GM21526 (cell line): Measurements from ENCODE around the gene WDR64.
A peak's percentile ranks its signal among the peaks of the same experiment; 100 is the strongest.

ENCODE experiments used
- ATAC-seq: cut with Tn5 transposase; IDR thresholded peaks from one replicate; pipeline ENCODE4 v1.9.1; 2021; ENCODE audit warnings: moderate library complexity; ENCODE audit not compliant: unreplicated experiment, low FRiP score

The WDR64 gene

DNA sequence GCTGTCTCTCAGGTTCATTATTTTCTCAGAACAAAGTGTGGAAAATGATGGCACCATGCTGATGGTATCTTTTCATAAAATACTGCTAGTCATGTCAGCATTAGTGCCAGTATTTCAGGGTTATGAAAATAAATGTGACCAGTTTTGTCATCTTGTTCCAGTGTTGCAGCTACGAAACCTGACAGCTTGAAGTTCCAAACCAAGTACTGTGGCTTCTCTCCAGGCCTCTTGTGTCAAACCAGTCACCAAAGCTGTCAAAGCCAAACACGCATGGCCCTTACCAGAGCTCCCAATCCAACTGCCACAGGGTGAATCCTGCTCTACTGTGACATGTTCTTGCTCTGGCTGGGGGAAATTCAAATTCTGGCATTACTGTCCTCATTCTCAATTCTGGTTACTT lies 175.2 kb downstream of the WDR64 start:
- ATAC-seq = no peak

DNA sequence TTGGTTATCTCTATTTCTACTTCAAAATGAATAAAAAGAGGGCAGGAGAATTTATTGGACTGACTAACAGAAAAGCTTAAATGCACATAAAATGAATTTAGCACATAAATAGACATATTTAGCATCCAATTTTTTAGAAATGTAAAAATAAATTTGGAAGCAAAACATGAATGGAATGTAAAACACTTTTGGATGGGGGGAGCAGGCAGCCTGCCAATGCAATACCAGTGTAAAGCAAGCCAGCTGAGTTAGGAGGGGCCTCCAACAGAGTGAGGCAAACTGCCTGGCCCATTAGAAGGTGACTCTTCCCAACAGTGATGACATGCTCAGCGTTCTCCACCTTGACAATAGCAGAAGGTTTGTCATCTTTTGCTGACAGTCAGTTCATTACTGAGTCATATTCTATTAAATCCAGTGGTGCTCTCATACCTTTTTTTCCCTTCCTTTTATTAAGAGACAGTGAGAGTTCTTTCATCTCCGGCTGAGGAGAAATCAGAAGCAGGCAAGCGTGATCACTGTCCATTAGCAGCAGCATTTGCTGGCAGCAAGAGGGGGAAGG lies 176.5 kb downstream of the WDR64 start:
- no peak for ATAC-seq

DNA sequence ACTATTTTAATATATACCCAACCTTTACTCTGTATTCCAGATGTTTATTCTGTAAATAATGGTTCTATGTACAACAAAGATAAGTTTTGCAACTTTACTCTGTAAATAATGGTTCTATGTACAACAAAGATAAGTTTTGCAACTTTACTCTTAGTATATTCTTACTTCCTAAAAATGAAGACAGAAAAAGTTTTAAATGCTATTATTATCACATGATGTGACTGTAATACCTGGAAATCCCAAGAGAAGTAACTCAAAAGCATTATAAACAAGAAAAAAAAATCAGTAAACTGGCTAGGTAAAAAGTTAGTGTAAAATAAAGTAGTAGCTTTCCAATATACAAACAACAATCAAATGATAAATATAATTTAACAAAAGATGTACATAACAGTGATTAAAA lies 177.4 kb downstream of the WDR64 start:
- ATAC-seq = no peak

DNA sequence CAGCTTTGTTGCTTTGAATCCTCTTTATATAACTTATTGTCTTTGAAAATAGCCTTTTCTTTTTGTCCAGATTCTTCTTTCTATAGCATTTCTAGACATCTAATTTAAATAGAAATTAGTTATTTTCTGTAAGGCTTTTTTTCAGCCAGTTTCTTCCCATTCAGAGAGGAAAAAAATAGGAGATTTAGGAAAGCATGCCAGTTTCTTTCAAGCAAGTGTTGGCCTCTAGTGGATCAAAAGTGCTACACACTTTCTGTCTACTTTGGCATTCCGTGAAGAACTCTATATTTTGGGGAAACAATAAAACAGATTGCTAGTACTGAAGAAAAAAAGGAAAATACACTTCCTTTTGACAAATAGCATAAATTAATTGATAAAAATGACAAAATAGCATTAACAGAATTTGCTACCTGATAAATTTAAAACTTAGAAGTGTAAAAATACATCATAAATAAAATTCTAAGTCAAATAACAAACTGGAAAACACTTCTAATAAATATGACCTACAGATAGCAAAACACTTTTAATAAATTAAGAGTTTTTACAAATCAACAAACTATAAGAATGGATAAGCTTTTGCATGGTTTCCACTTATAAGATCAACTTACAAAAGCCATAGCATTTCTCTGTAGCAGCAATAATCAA lies 182.8 kb downstream of the WDR64 start:
- ATAC-seq = no peak

DNA sequence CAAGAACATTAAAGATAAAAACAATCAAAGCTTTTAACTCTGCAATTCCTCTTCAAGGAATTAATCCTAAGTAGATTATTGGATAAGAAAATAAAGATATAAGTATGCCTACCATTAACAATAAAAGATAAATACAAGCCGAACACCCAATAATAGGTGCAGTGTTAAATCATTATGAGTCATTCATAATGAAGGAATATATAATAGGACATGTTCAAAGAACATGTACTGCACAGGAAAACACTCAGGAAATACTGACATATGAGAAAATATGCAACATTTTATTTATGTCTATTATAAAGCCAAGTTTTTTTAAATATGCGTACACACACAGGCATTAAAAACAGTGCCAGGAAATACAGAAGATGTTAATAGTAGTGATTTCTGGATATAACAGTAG lies 184.9 kb downstream of the WDR64 start:
- ATAC-seq = no peak

DNA sequence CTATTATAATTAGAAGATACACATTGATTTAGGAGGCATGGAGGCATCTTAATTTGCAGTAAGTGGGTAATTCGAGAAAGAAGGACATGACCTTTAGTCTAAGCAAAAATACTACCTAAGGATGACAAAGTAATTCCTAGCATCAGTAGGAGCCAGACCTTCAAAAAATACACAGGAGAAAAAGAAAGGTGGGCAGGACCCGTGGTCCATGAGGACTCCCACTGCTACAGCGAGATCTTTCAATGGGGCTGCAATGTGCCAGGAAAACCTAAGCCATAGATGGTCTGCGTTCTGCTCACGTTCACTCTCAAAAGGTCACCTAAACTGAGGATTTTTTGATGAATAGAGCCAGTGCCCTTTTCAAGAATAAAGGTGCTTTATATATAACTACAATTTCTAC lies 185.3 kb downstream of the WDR64 start:
- no peak for ATAC-seq

DNA sequence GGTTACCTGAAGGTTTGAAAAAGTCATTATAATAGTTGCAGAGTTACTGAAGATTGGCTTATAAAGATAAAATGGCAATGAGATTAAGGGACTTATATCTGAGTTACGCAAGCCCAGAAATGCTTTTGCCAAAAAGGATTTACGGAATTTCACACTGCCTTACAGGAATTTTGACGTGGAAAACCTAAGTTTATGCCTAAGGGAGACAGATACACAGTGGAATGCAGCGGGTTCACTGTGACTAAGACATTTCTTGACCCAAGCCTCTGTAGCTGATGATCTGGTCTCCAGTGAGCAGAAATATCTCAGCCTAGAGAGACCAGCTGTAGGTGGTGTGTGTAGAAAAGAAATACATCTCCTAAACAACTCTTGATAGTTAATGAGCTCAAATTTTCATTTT lies 185.8 kb downstream of the WDR64 start:
- no peak for ATAC-seq

DNA sequence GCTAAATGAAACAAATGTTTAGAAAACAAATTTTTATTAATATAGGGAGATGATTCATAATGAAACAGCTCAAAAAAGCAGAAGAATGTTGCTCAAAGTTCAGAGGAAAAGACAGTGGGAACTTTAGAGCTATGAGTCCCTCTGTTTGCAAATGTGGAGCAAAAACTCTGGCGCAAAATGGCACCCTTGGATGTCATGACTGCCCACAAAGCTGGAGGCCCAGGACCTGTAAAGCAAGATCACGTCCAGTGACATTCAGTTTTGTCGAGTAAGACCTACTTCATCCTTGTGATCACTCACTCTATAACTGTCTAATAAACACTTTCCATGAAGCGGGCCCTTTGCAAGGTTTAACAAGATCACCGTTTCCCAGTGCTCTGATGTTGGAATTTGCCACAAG lies 186.8 kb downstream of the WDR64 start:
- ATAC-seq = no peak

DNA sequence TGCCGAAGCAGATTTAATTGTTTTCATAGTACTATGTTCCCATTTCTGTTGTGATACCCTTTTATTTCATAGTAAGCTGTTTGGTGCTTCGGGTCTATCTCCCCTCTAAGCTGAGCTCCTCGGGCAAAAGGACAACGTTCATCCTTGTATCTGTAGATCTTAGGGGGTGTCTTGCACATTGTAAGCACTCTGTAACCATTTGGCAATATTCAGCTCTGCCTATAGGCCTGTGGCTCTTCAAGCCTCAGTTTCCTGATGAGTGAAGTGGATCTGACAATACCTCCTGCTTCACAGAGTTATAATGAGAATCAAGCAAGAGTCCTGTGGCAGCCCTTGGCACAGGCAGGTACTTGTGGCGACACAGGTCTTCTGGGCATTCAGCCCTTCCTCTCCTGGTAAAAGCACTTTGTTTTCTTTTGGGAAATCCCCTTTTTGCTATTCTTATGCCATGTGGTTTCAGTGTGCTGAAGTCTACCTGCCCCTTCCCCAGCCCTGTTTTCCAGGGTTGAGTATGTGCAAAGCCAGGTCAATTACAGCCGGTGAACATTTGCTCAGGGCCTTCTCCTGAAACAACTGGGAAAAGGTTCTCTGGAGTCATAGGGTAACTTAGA lies 187.4 kb downstream of the WDR64 start:
- no peak for ATAC-seq

DNA sequence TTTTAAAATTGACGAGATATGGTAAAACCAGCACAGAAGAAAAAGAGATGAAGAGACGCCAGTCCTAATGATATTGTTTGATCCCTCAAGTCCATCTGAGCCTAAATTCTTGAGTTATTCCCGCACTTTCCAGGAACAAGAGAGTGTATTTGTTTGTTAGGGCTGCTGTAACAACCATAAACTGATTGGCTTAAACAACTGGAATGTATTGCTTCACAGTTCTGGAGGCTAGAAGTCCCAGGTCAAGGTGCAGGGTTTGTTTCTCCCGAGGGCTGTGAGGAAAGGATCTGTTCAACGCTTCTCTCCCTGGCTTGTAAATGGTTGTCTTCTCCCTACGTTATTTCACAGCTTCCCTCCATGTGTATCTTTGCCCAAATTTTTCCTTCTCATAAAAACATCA lies 188.1 kb downstream of the WDR64 start:
- ATAC-seq = no peak

DNA sequence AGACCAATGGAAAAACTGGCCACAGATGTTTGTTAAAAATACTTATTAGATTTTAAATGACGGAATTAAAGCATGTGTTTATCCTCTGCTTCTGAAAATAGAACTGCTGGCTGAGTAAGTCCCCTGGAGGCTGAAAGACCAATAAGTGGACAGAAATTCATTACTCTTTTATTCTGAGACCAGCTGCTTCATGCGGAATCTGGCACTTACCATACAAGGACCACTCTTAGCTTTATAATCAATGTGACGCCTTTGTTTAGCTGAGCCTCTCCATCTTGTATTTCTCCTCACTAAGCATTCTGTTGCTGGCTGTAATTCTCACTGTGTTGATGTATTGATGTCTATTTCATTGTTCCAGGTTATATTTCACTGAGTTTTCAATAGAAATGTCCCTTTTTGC lies 189.6 kb downstream of the WDR64 start:
- no peak for ATAC-seq

DNA sequence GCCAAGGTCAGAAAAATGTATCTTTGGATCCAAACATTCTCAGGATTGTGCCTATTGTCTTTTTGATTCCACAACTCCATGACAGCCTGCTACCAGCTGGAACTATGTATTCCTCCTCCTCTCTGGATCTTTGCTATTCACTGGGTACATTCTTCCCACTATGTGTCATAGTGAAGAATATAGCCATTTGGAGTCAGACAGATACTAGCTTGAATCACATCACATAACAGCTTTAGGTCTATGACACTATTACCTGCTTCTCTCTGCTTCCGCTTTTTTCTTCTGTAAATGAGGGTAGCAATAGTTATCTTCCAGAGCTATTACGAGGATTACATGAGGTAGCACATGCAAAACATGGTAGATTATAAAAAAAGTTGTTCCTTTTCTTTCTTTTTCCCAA lies 190.5 kb downstream of the WDR64 start:
- ATAC-seq = no peak

DNA sequence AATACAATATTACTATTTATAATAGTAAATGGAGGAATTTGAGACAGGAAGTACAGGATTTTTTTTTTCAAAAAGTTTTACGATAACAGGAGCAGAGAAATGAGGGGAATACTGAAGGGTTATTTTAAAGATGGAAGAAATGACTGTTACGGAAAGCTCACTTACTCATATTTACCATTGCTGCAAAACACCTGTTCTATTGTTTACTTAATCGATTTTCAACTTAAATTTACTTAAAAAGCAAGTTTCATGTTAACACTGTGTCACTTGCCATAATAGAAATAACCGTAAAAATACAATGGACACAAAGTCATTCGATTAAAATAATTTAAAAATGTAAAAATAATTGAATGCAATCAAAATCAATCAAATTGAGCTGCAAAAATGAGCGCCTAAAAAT lies 192.5 kb downstream of the WDR64 start:
- ATAC-seq = no peak

DNA sequence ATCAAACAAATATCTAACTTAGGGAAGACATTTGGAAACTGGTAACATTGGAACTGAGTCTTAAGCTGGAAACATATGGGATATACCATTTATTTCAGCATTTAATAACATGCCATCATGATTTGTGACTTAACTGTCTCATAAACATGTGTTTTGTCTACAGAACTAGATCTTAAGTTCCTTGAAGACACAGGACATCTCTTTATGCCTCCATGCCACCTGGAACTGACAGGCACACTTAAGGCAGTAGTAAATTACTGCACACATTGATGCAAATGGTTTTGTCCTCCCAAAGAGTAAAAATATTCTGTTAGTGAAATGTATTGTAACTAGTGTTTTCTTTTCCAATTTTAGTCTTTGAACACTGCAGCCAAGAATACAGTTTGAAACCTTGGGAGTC lies 194.3 kb downstream of the WDR64 start:
- ATAC-seq = no peak

DNA sequence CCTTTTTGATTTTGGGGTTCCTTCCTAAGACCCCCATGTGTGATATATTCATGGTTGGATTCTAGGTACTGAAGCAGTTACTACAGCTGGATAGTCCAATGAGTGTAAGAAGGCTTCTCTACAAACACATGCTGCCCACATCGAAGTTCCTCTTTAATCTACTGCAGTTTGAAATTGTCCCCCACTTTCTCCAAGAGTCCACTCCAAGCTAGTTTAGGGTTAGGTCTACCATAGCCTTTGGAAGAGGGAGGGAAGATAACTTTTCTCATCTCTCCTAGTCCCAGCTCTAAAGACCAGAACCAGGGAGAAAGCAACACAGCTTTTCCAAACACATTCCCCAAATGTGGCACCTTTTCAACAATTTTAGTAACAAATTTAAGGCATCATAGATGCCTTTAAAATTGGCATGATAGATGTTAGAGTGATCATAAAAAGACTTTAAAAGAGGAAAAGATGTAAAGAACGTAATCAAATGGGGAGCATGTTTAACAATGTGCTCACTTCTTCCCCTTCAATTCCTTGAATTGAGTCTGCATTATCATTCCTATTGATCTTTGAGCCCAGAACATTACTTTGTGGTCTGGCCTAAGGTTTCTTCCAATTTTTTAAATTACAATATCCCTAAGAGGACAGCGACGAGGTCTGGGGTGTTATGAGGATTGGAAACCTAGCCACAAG lies 194.9 kb downstream of the WDR64 start:
- no peak for ATAC-seq

DNA sequence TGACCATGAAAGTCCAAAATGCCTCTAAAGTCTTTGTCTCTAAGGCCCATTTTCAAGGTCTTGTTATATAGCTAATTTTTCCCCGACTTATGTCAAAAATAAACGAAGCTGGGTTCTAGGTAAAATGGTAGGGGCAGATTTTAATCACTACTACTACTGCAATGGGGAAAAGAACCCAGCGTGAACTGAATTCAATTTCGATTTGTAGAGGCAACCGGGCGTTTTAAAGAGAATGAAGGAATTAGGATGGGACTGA lies 195.4 kb downstream of the WDR64 start:
- ATAC-seq = no peak

DNA sequence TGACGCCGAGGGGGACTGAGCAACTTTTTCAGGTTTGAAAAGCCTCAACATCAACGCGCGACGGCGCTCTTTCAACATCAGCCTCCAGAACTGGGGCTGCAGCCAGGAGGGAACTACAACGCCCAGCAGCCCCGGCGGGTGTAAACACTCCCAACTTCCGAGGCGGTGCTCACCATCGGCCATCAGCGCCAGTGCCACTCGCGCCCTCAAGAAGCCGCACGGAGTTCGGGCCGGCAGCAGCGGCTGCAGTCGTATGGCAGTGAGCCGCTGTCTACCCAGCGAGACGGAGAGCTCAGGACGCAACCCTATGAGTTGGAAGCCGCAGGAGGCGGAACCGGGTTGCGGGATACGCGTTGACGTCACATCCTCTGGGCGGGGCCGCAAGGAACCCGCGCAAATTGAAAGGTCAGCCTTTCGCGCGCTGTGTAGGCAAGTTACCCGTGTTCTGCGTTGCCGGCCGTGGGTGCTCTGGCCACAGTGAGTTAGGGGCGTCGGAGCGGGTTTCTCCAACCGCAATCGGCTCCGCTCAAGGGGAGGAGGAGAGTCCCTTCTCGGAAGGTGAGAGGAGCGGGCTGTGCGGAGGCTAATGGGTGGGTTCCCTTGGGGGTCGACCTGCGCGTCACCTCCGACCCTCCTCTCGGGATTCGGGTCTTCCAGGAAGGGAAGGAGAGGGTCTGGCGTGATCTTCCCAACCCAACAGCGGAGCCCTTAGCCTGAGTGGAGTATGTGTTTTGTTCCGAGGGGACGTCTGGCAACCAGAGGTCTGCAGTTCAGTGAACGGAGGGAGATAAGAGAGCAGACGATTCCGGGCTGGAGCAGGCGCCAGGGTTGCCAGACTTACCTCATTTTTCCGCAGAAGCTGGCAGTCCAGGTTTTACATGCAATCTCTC lies 196.0 kb downstream of the WDR64 start, which contains the start of gene EXO1:
Gene EXO1, plus strand, starts transcription at position 409 of the 890 bp plus-strand sequence. CDS start 2,222 bp downstream, outside the sequence.
- ATAC-seq = peak; percentile 97

DNA sequence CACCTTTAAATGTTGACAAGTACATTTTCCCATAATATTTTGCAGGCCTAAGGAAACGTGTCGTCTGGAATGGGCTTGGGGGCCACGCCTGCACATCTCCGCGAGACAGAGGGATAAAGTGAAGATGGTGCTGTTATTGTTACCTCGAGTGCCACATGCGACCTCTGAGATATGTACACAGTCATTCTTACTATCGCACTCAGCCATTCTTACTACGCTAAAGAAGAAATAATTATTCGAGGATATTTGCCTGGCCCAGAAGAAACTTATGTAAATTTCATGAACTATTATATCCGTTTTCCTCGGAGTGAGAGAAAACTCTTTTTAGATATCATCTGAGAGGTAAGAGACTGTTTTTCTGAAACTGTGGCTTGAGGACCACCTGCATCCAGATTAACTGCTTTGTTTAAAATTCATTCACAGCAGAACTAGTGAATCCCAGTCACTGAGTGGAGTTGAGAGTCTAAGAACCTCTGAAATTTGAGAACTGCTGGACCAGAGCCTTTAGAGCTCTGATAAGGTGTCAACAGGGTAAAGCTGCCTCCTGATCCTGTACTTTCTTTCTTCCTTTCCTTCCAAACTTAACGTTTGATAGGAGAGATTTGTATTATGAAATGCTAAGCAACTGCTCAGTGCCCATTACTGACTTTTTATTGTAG lies 196.7 kb downstream of the WDR64 start:
- no peak for ATAC-seq

DNA sequence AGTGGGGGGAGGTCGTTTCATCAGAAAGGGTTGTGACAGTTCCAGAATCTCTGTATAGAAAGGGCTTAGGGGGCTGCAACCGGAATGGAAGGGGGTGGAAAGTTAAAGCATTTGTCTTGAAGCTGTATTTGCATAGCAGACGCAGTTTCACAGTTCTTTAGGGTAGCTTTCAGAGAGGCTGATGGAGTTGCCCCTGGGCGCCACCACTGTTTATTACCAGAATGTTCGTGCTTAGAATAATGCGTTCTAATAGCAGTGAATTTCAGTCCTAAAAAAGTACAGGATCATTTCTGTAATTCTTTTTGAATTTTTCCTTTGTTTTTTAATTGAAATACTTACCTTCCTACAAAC lies 197.2 kb downstream of the WDR64 start:
- no peak for ATAC-seq
